HG02943 (cell line): ENCODE results near the gene NCCRP1.

Experiments
- ATAC-seq: cut with Tn5 transposase; IDR thresholded peaks from one replicate; pipeline ENCODE4 v1.9.1; 2021; ENCODE audit warnings: mild to moderate bottlenecking, low read depth, moderate library complexity; ENCODE audit not compliant: unreplicated experiment

Gene NCCRP1

DNA sequence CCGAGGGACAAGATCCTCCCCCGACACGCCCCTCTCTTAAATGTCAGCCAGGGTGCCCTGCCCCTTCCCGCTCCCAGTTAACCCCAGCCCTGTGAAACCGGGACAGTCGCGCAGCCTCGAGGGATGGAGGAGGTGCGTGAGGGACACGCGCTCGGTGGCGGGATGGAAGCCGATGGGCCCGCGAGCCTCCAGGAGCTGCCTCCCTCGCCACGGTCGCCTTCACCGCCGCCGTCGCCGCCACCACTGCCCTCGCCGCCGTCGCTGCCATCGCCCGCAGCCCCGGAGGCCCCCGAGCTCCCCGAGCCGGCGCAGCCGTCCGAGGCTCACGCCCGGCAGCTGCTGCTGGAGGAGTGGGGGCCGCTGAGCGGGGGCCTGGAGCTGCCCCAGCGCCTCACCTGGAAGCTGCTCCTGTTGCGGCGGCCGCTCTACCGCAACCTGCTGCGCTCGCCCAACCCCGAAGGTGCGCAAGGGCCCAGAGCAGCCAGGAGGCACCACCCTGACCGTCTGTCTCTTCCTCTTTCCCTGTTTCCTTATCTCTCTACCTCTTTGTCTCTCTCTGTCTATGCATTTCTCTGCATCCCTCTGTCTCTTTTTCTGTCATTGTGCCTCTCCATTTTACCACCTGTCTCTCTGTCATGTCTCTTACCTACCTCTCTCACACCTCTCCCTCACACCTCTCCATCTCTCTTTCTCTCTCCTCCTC, at the start of gene NCCRP1:
NCCRP1 (plus strand) TSS at position 105 of the 703 bp plus-strand sequence; CDS start at position 124, 19 bp downstream.
- ATAC-seq: no peak

GRCh38 chr19:39147480-39147879, 49.3 kb upstream of the NCCRP1 start:
- no peak for ATAC-seq

GRCh38 chr19:39148939-39149529, 47.7 kb upstream of the NCCRP1 start:
- no peak for ATAC-seq

GRCh38 chr19:39150235-39150634, 46.5 kb upstream of the NCCRP1 start:
- ATAC-seq: no peak

- no peak for ATAC-seq
These were observed 45.8 kb upstream of the NCCRP1 start for GRCh38 chr19:39150807-39151600.

- no peak for ATAC-seq
These were observed 44.7 kb upstream of the NCCRP1 start for GRCh38 chr19:39152066-39152465.

GRCh38 chr19:39154100-39154628, 42.6 kb upstream of the NCCRP1 start:
- no peak for ATAC-seq

GRCh38 chr19:39154629-39155100, 42.1 kb upstream of the NCCRP1 start:
- no peak for ATAC-seq

GRCh38 chr19:39155114-39155700, 41.6 kb upstream of the NCCRP1 start:
- no peak for ATAC-seq

- no peak for ATAC-seq
These were observed 41.0 kb upstream of the NCCRP1 start for GRCh38 chr19:39155741-39156140.

DNA sequence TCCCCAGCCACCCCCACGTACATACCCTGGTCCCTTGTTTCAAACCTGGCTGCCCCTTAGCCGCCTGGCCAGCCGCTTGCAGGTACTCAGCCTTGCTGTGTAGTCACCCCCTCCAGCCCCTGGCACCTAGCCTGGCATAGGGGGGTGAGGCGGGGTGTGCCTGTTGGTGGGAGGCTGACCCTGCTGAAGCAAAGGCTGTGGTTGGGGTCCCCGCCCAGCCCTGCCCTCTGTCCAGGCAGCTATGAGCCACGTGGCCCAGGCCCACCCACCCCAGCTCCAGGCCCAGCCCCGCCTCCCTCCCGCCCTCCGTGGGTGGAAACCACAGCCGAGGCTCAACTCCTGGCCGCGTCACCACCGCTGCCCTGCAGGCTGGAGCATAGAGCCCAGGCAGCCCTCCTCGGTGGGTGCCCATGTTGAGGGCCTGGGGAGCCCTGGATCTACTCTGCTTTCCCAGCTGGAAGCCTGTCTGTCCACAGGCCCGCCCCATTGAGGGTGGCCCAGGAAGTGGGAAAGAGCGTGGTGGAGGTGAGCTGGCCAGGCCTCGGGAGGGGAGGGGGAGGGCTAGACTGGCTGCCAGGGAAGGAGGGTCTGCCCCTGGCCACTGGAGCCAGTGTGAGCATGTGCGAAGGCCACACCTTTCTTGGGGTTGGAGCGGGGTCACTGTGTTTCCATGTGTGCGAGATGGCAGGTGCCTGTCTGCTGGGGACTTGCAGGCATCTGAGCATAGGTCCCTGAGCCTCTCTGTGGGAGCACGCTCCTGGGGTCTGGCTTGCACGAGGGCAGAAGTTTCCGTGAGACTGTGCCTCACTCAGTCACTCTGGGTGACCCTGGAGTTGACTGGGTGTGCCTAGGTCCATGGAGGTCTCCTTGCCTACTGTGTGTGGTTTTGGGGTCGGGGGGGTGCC, 40.2 kb upstream of the NCCRP1 start:
- ATAC-seq: no peak

DNA sequence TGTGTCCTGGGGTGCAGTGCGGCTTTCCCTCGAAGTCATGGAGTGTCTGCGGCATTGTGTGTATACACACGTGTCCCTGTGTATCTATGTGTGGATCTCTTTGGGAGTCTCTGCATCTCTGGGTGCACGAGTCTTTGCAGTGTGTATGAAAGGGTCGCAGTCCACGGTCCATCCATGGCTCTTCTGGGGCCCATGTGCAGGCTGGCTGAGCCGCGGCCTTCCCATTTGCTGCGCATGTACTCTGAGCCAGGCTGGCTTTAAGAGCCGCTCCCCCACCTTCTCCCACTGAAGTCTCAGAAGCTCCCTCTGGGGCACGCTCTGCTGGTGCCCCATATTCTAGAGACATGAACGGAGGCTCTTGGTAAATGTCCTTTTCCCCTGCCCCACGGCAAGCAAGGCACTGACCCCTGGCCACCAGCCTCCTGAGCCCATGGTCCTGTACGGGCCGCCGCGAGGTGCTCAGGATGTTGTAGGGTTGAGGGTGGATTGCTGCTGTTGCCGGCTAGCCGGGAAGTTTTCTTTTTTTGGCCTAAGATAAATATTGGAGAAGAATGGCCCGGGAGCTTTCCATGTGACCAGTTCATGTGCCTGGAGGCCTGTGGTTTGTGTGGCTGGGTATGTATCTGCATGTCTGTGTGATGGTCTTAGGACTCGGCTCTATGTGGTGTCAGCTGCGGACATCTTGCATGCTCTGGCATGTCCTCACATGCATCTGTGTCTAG, 39.3 kb upstream of the NCCRP1 start:
- no peak for ATAC-seq

DNA sequence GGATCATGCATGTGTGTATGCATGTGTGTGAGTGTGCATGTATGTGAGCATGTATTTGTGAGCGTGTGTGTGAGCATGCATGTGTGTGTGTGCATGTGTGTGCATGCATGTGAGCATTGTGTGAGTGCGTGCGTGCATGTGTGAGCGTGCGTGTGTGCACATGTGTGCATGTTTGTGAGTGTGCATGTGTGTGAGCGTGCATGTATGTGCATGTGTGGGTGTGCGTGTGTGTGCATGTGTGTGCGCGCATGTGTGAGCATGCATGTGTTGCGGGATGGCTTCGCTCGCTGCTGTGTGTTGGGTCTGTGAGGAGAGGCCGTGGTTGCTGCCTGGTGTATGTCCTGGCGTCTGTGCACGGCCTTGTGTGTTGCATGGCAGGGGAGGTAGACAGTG, 38.8 kb upstream of the NCCRP1 start:
- no peak for ATAC-seq

GRCh38 chr19:39158646-39159260, 38.0 kb upstream of the NCCRP1 start:
- ATAC-seq: no peak

DNA sequence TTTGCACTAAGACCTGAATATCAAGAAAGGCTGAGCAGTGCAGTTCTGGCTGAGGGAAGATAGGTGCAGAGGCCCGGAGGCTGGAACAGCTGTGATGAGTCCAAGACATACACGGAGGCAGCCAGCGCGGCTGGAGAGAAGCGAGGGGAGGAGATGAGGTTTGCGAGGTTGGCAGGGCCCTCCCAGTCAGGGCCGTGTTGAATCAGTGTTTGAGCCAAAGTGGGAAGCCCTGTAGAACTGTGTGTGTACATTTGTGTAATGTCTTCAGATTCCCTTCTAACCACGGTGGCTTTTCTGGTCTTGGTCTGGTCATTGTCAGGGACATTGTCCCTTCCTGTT, 36.3 kb upstream of the NCCRP1 start:
- no peak for ATAC-seq

GRCh38 chr19:39160889-39161672, 35.7 kb upstream of the NCCRP1 start:
- ATAC-seq: no peak

DNA sequence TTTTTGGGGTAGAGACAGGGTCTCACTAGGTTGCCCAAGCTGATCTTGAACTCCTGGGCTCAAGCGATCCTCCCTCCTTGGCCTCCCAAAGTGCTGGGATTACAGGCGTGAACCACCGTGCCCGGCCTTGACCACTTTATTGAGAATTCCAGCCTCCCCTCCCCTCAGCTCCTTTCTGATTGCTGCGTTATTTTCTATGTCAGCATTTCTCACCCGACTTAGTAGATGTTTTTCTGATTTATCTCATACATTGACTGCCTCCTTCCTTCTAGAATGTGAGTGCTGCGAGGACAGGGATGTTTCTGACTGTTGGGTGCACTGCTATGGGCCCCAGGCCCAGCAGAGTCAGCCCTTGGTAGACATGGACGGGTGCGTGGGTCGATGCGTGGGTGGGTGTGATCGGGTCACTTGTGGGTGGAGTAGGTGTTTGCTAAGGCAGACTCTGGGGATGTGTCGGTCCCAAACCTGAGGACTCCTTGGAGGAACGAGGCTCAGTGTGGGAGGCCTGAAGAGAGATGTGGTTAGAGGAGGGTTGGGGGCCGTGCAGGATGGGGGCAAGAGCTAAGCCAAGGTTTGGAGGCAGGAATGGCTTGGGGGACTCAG, 34.2 kb upstream of the NCCRP1 start:
- ATAC-seq: no peak

DNA sequence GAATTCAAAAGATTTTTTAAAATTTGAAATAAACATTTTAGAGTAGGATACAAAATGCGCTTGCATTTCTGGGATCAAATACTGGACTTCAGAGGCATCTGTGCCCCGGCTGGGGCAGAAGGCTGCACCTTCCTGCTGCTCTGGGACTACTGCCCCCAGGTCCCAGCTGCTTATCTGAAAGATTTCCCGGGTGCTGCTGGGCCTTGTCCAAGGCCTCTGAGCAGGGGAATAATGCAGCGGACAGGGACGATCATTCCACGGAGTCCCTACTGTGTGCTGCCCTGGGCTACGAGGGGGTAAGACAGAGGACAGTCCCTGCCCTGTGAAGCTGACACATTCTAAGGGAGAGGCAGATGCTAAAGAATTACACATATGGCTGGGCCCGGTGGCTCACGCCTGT, 33.1 kb upstream of the NCCRP1 start:
- no peak for ATAC-seq
